Measurements from ENCODE around the gene TMPRSS7.
A peak's percentile ranks its signal among the peaks of the same experiment; 100 is the strongest.

Gene TMPRSS7

DNA sequence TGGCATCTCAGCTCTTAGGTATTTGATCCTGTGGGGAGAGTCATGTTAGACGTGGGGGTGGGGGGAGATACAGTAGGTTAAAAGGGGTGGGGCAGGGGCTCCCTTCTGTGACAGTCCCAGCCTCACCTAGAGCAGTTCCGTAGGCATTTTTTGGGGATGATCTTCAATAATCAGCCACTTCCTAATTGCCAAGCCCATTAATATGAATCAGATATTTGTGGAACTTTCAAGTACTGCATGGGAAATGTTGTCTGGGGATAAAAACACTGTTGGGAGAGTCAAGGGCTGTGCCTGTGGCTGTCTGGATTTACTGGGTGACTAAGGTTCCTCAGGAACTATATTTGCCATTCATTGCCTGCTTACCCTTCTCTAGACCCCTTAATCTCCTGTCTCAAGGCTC lies 61.2 kb downstream of the TMPRSS7 start:
- CTCF ChIA-PET = no interaction called here

DNA sequence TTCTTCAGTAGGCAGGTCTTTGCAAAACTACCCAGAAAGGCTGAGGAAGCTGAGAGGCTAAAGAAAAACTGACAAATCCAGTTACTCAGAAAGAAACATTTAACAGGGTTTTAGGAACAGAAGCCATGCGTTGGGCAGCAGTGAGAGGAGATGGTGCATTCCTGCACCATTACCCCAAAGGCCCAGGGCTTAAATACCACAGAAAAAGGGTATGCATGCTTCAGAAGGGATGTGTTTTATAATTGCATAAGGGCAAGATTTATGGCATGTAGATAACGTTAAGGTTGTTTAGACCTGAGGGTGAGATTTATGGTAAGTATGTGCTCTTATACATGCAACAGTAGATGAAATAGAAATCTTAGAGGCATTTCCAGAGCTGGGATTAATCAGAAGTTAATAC lies 61.6 kb downstream of the TMPRSS7 start:
- Histone ChIP-seq H3K4me1 (ENCODE audit: control extremely low read depth in 1 of 4, control insufficient read depth in 4 of 4, insufficient read depth in 4 of 4, low read length in 3 of 4) (peaks cover 0 to 15% (median 7%) of the 10 kb centered on the region in 4 experiments), H3K27ac (ENCODE audit: insufficient read depth in 1 of 2, low read depth in 1 of 2, low read length in 2 of 2, poor library complexity in 1 of 2, severe bottlenecking in 2 of 2) (no peak overlapping the region), H3K9me3 (ENCODE audit: control extremely low read depth in 1 of 5, control insufficient read depth in 4 of 5, insufficient read depth in 2 of 5, low read depth in 1 of 5, low read length in 4 of 5) (no peaks in the 10 kb centered on the region), H3K4me3 (ENCODE audit: control insufficient read depth in 1 of 7, extremely low read depth in 1 of 7, insufficient read depth in 4 of 7, low read depth in 2 of 7, low read length in 6 of 7) (no peak overlapping the region), H3K27me3 (replicated peaks in 2 of 5; ENCODE audit: control insufficient read depth in 4 of 5, insufficient read depth in 5 of 5, low read length in 4 of 5) (peaks cover 0 to 9% (median 0%) of the 10 kb centered on the region in 5 experiments), H3K36me3 (ENCODE audit: control insufficient read depth in 4 of 4, insufficient read depth in 4 of 4, low read length in 3 of 4) (no peaks in the 10 kb centered on the region)
- no peak for DNase-seq
- POLR2A ChIA-PET = no interaction called here
- 85% methylated on average over 2 of the region's 2 CpGs for WGBS (ENCODE audit: insufficient coverage)
- CTCF ChIA-PET = no interaction called here

More for the DNA sequence above, 61.2 kb downstream of the TMPRSS7 start:
- Histone ChIP-seq H3K4me3 (ENCODE audit: control insufficient read depth in 1 of 7, extremely low read depth in 1 of 7, insufficient read depth in 4 of 7, low read depth in 2 of 7, low read length in 6 of 7) (no peak overlapping the region), H3K4me1 (ENCODE audit: control extremely low read depth in 1 of 4, control insufficient read depth in 4 of 4, insufficient read depth in 4 of 4, low read length in 3 of 4) (peaks cover 0 to 18% (median 10%) of the 10 kb centered on the region in 4 experiments), H3K27me3 (replicated peaks in 2 of 5; ENCODE audit: control insufficient read depth in 4 of 5, insufficient read depth in 5 of 5, low read length in 4 of 5) (peaks cover 0 to 11% (median 0%) of the 10 kb centered on the region in 5 experiments), H3K27ac (ENCODE audit: insufficient read depth in 1 of 2, low read depth in 1 of 2, low read length in 2 of 2, poor library complexity in 1 of 2, severe bottlenecking in 2 of 2) (no peak overlapping the region), H3K9me3 (ENCODE audit: control extremely low read depth in 1 of 5, control insufficient read depth in 4 of 5, insufficient read depth in 2 of 5, low read depth in 1 of 5, low read length in 4 of 5) (no peaks in the 10 kb centered on the region), H3K36me3 (ENCODE audit: control insufficient read depth in 4 of 4, insufficient read depth in 4 of 4, low read length in 3 of 4) (no peaks in the 10 kb centered on the region)
- DNase-seq = no peak
- 100% methylated on average over 1 of the region's 2 CpGs for WGBS (ENCODE audit: insufficient coverage)
- POLR2A ChIA-PET = no interaction called here

DNA sequence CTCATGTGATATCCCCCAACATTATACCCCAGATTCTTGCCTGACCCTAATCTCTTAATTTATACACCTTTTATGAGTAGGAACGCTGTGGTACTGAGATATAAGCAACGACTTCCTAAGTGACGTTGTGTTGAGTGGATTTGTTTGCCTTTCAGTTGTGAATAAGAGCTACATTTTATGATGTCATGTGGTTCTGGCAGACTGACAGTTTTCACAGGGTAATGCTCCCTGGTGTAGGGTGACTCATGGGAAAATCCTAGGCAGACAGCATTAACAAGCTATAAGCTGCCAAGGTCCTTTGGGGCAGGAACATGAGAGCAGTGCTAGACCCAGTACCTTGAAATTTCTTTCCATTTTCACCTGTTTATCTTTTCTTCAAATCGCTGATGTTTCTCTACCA lies 62.8 kb downstream of the TMPRSS7 start:
- peak; percentile 86 to 94 (median 93) for DNase-seq
- Histone ChIP-seq H3K4me1 (ENCODE audit: control extremely low read depth in 1 of 4, control insufficient read depth in 4 of 4, insufficient read depth in 4 of 4, low read length in 3 of 4) (peaks cover 0 to 12% (median 6%) of the 10 kb centered on the region in 4 experiments), H3K9me3 (ENCODE audit: control extremely low read depth in 1 of 5, control insufficient read depth in 4 of 5, insufficient read depth in 2 of 5, low read depth in 1 of 5, low read length in 4 of 5) (no peaks in the 10 kb centered on the region), H3K36me3 (ENCODE audit: control insufficient read depth in 4 of 4, insufficient read depth in 4 of 4, low read length in 3 of 4) (no peaks in the 10 kb centered on the region), H3K4me3 (ENCODE audit: control insufficient read depth in 1 of 7, extremely low read depth in 1 of 7, insufficient read depth in 4 of 7, low read depth in 2 of 7, low read length in 6 of 7) (peak overlapping the region in 1 of 7 experiments; percentile 13), H3K27me3 (replicated peaks in 2 of 5; ENCODE audit: control insufficient read depth in 4 of 5, insufficient read depth in 5 of 5, low read length in 4 of 5) (peaks cover 0 to 9% (median 0%) of the 10 kb centered on the region in 5 experiments), H3K27ac (ENCODE audit: insufficient read depth in 1 of 2, low read depth in 1 of 2, low read length in 2 of 2, poor library complexity in 1 of 2, severe bottlenecking in 2 of 2) (no peak overlapping the region)
- ChIA-PET CTCF (interaction anchor here (0.9 kb wide), 1 partner anchor 9 kb away, joined by 3 read pairs; no protein-coding TSS in a partner anchor), POLR2A (no interaction called here)
- WGBS (ENCODE audit: insufficient coverage) = 91% methylated on average over 1 of the region's 4 CpGs

DNA sequence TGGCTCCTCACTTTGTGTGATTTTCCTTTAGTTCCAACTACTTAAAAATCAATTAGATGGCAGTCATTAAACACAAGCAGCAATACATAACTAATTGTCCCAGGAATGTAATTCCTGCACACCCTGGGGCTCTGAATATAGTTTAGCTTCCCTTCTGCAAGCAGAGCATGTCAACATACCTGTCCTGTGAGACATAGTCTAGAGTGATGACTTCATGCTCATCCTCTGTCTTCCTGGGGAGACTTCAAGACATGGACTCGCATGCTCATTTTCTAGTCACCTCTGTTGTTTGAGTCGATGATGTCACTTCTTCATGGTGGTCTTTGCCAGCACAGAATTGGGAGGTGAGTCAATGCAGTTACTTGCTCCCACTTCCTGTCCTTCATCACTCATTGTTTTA lies 67.4 kb downstream of the TMPRSS7 start:
- CTCF ChIA-PET = interaction anchor here (1.2 kb wide), 1 partner anchor 10 kb away, joined by 4 read pairs; no protein-coding TSS in a partner anchor
- Histone ChIP-seq H3K4me3 (ENCODE audit: control insufficient read depth in 1 of 7, extremely low read depth in 1 of 7, insufficient read depth in 4 of 7, low read depth in 2 of 7, low read length in 6 of 7) (no peak overlapping the region), H3K4me1 (ENCODE audit: control extremely low read depth in 1 of 4, control insufficient read depth in 4 of 4, insufficient read depth in 4 of 4, low read length in 3 of 4) (peaks cover 0 to 6% (median 0%) of the 10 kb centered on the region in 4 experiments), H3K9me3 (ENCODE audit: control extremely low read depth in 1 of 5, control insufficient read depth in 4 of 5, insufficient read depth in 2 of 5, low read depth in 1 of 5, low read length in 4 of 5) (no peaks in the 10 kb centered on the region), H3K27ac (ENCODE audit: insufficient read depth in 1 of 2, low read depth in 1 of 2, low read length in 2 of 2, poor library complexity in 1 of 2, severe bottlenecking in 2 of 2) (no peak overlapping the region), H3K36me3 (ENCODE audit: control insufficient read depth in 4 of 4, insufficient read depth in 4 of 4, low read length in 3 of 4) (no peaks in the 10 kb centered on the region), H3K27me3 (replicated peaks in 2 of 5; ENCODE audit: control insufficient read depth in 4 of 5, insufficient read depth in 5 of 5, low read length in 4 of 5) (peaks cover 0 to 8% (median 0%) of the 10 kb centered on the region in 5 experiments)
- WGBS (ENCODE audit: insufficient coverage) = 100% methylated on average over 2 of the region's 2 CpGs
- DNase-seq = no peak
- POLR2A ChIA-PET = interaction anchor here (0.6 kb wide), 1 partner anchor 220 kb away, joined by 3 read pairs; no protein-coding TSS in a partner anchor

DNA sequence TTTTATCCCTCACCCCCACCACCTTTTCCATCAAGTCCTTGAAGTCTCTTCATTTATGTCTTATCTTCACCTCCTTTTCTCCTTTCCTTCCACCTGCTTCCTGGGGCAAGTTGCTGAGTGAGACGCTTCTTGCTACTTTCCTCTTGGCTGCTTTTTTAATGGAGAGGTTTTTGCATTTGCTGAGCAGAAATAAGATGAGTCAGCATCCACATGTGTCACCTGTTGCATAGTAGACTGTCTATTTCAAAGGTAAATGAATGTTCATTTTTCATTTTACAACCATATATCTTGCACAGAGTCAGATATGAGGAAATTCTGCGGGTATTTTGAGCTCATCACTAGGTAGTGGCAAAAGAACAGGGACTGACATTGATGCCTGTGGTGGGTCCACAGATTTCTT lies 70.2 kb downstream of the TMPRSS7 start:
- H3K4me1 ChIP-seq (ENCODE audit: control extremely low read depth in 1 of 4, control insufficient read depth in 4 of 4, insufficient read depth in 4 of 4, low read length in 3 of 4) = no peaks in the 10 kb centered on the region
- H3K4me3 ChIP-seq (ENCODE audit: control insufficient read depth in 1 of 7, extremely low read depth in 1 of 7, insufficient read depth in 4 of 7, low read depth in 2 of 7, low read length in 6 of 7) = no peak overlapping the region
- ChIA-PET POLR2A (no interaction called here), CTCF (interaction anchor here (1.2 to 1.6 kb wide), 2 partner anchors 10 to 12 kb away, joined by 4 to 5 read pairs; no protein-coding TSS in a partner anchor)
- WGBS (ENCODE audit: insufficient coverage) = no CpG with 5 or more reads among the region's 2 CpGs
- peak in 1 of 3 donors; percentile 21 for DNase-seq
- H3K27ac ChIP-seq (ENCODE audit: insufficient read depth in 1 of 2, low read depth in 1 of 2, low read length in 2 of 2, poor library complexity in 1 of 2, severe bottlenecking in 2 of 2) = no peak overlapping the region
- H3K27me3 ChIP-seq (replicated peaks in 2 of 5; ENCODE audit: control insufficient read depth in 4 of 5, insufficient read depth in 5 of 5, low read length in 4 of 5) = no peaks in the 10 kb centered on the region
- H3K9me3 ChIP-seq (ENCODE audit: control extremely low read depth in 1 of 5, control insufficient read depth in 4 of 5, insufficient read depth in 2 of 5, low read depth in 1 of 5, low read length in 4 of 5) = no peaks in the 10 kb centered on the region
- no peaks in the 10 kb centered on the region for H3K36me3 ChIP-seq (ENCODE audit: control insufficient read depth in 4 of 4, insufficient read depth in 4 of 4, low read length in 3 of 4)

DNA sequence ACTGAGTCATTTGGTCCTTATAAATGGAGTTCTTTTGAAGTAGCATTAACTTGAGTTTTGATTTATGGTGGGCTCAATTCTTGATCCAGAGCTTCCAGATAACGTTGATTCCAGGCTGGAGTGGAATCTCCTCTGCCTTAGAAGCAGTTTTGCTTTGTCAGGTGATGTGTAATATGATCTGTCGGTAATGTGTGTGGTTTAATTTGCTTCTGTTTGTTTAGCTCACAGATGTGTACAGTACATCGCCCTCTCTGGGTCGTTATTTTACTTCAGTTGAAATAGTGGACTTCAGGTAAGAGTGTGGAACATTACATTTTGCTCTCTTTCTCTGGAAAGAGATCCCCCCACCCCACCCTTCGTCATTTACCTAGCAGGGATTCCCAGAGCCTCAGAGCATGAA lies 74.8 kb downstream of the TMPRSS7 start:
- no peak overlapping the region for H3K27ac ChIP-seq (ENCODE audit: insufficient read depth in 1 of 2, low read depth in 1 of 2, low read length in 2 of 2, poor library complexity in 1 of 2, severe bottlenecking in 2 of 2)
- WGBS (ENCODE audit: insufficient coverage) = 86% methylated on average over 1 of the region's 5 CpGs
- CTCF ChIA-PET = interaction anchor here (0.8 to 3.6 kb wide), 5 partner anchors 19 to 422 kb away, joined by 3 to 26 read pairs (median 7); no protein-coding TSS in a partner anchor
- H3K27me3 ChIP-seq (replicated peaks in 2 of 5; ENCODE audit: control insufficient read depth in 4 of 5, insufficient read depth in 5 of 5, low read length in 4 of 5) = no peaks in the 10 kb centered on the region
- no peaks in the 10 kb centered on the region for H3K9me3 ChIP-seq (ENCODE audit: control extremely low read depth in 1 of 5, control insufficient read depth in 4 of 5, insufficient read depth in 2 of 5, low read depth in 1 of 5, low read length in 4 of 5)
- POLR2A ChIA-PET = no interaction called here
- peaks cover 0 to 2% (median 0%) of the 10 kb centered on the region in 4 experiments for H3K4me1 ChIP-seq (ENCODE audit: control extremely low read depth in 1 of 4, control insufficient read depth in 4 of 4, insufficient read depth in 4 of 4, low read length in 3 of 4)
- DNase-seq = no peak
- H3K4me3 ChIP-seq (ENCODE audit: control insufficient read depth in 1 of 7, extremely low read depth in 1 of 7, insufficient read depth in 4 of 7, low read depth in 2 of 7, low read length in 6 of 7) = no peak overlapping the region
- no peaks in the 10 kb centered on the region for H3K36me3 ChIP-seq (ENCODE audit: control insufficient read depth in 4 of 4, insufficient read depth in 4 of 4, low read length in 3 of 4)

DNA sequence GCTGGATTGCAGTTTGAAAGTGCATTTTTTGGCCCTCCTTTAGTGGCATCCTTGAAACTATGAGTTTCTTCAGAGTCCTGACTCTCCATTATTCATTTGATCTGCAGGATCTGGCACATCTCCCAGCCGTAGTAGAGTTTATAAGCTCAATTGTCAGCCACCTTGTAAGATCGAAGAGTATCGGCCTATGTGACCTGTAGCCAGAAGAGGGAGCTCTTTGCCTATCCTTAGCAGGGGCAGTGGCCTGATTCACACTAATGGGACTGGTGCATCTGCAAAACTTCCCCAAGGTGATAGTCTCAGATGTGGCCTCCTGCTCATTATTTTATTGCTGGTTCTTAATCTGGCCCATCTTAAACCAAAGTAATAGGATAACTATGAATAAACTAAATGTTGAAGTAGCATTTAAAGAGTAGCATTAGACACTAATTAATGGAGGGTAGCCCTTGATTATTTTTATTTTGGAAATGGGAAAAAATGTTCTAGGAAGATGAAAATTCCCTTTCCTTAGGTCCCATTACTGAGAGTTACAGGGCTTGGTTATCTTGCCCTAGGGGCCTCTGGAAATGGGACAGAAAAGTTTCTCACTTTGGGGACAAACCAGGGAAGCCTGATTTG lies 77.4 kb downstream of the TMPRSS7 start:
- Histone ChIP-seq H3K36me3 (ENCODE audit: control insufficient read depth in 4 of 4, insufficient read depth in 4 of 4, low read length in 3 of 4) (no peaks in the 10 kb centered on the region), H3K27me3 (replicated peaks in 2 of 5; ENCODE audit: control insufficient read depth in 4 of 5, insufficient read depth in 5 of 5, low read length in 4 of 5) (no peaks in the 10 kb centered on the region), H3K4me1 (ENCODE audit: control extremely low read depth in 1 of 4, control insufficient read depth in 4 of 4, insufficient read depth in 4 of 4, low read length in 3 of 4) (peaks cover under 1 to 4% (median 3%) of the 10 kb centered on the region in 4 experiments), H3K4me3 (ENCODE audit: control insufficient read depth in 1 of 7, extremely low read depth in 1 of 7, insufficient read depth in 4 of 7, low read depth in 2 of 7, low read length in 6 of 7) (no peak overlapping the region), H3K27ac (ENCODE audit: insufficient read depth in 1 of 2, low read depth in 1 of 2, low read length in 2 of 2, poor library complexity in 1 of 2, severe bottlenecking in 2 of 2) (no peak overlapping the region), H3K9me3 (ENCODE audit: control extremely low read depth in 1 of 5, control insufficient read depth in 4 of 5, insufficient read depth in 2 of 5, low read depth in 1 of 5, low read length in 4 of 5) (no peaks in the 10 kb centered on the region)
- ChIA-PET POLR2A (no interaction called here), CTCF (interaction anchor here (0.6 to 3.6 kb wide), 35 partner anchors 8 to 471 kb away, joined by 3 to 26 read pairs (median 5); partner anchors contain the start of genes CD200 and SLC9C1)
- peak; percentile 73 to 86 (median 84) for DNase-seq
- 0% methylated on average over 3 of the region's 3 CpGs for WGBS (ENCODE audit: insufficient coverage)

Data from common myeloid progenitor, CD34-positive (primary cell).